NCI-H774 (cell line): ENCODE measurements around the gene CCDC107.

ENCODE experiments used
- DNase-seq: peaks from one replicate; lab custom pipeline; 2025; lab: John Stamatoyannopoulos, UW

The CCDC107 gene

DNA sequence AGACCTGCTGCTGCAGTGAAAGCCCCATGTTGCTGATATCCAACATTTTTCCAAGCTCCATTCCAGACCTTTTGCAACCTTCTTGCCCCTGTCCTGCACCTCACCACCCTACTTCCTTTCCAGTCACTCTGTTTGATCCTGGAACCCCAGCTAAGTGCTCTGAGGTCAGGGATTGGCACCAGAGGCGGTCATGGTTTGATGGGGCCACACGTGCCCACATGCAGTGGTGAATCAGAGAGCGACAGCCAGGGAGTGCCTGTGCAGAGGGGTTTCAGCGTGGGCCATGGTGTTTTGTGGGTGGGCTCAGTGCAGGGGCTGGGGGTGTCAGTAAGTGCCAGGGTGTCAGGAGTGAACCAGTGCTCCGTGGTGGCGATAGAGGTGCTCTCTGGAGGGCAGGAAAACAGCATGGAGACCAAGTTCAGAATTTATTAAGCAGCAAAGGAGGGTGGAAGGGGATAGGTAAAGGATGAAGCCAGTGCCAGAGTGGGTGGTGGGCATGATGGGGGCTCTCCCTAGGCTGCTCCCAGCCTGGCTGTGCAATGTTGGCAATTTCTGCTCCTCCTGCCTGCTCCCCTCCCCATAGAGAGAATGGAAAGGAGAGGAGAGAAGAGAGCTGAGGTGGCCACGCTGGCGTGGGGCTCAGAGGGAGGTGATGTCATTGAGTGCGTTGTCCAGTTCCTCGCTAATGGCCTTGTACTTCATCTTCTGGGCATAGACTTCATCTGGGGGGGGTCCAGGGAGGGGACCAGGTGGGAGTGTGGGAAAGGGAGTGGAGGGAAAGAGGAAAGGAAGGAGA lies 24.6 kb downstream of the CCDC107 start:
- DNase-seq = no peak

DNA sequence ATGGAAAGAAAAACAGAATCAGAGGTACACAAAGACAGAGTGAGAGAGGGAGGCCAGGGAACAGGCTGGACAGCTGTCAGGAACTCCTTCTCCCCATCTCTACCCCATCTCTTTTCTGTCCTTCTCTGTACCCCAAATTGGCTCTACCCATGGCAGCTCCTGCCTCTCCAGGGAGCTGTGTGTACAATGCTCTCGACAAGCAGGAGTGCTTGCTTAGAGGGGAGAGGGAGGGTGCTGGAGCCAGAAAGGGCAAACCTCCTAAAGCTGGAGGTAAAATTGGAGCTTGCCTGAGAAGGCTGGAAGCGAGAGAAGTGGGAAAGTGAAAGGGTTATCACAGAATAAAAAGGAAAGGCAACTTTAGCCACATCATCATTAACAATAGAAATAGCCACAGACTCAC lies 25.2 kb downstream of the CCDC107 start:
- DNase-seq = no peak

DNA sequence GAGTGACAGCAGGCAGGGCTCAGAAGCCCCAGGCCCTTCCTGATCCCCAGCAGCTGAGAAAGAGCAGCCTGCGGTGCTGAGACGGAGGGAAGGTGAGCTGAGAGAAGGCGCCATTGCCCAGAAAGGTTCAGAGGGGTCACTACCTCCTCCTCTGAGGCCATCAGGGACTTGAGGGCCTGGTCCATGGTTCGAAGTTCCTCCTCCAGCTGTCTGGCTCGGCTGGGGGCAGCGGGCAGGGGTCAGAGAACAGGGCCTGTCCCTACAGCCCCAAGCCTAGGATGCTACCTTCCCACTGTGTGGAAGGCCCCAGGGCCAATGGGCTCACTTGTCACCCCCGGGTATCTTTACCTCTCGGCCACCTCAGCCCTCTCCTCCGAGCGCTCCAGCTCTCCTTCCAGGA lies 26.8 kb downstream of the CCDC107 start:
- no peak for DNase-seq

DNA sequence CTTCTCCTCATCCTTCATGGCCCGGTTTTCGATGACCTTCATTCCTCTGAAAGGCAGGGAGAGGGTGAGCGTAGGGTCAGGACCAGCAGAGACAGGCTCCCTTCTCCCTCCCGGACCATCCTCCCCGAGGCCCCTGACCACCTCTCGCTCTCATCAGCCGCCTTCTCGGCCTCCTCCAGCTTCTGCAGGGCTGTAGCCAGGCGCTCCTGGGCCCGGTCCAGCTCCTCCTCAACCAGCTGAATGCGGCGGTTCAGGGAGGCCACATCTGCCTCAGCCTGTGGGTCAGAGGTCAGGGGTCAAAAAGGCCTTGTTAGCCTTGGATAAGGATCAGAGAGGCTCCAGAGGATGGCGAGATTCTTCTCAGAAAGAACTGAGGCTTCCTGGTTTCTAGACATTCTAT lies 27.4 kb downstream of the CCDC107 start:
- DNase-seq = no peak

DNA sequence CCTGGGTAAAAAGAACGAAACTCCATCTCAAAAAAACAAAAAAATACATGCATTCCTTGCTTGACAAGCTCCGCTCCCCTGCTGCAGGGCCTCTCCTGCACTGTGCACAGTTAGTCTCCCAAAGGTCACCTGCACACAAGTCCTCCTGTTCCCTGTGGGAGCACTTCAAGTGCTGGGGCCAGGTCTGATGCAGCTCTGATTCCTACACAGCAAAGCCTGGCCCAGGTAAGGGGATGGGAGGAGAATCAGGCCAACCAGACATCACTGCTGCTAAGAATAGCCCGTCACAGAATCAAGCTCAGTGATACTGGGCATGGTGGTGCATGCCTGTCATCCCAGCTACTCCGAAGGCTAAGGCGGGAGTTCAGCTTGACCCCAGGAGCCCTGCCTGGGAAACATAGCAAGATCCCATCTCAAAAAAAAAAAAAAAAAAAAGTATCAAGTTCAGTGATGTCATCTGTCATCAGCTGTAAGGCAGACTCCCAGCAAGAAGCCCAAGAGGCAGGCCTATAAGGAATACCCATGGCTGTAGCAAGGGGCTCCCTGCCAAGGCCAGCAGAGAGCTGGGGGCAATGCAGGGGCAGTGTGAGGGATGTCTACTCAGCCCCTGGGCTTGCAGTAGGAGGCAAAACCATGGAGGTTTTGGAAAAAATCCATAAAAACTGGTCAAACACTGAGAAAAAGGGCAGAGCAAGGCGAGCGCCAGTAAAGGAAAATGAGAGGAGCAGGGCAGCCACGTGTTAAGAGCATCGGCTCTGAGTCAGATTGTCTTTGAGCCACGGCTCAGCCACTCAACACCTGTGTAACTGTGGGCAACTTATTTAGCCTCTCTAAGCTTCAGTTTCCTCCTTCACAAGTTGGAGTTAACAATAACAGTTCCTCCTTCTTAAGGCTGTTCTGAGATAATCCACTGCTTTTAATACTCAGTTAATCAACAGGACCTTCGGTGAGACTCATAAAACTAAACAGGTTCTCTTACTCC lies 28.4 kb downstream of the CCDC107 start:
- DNase-seq = no peak

DNA sequence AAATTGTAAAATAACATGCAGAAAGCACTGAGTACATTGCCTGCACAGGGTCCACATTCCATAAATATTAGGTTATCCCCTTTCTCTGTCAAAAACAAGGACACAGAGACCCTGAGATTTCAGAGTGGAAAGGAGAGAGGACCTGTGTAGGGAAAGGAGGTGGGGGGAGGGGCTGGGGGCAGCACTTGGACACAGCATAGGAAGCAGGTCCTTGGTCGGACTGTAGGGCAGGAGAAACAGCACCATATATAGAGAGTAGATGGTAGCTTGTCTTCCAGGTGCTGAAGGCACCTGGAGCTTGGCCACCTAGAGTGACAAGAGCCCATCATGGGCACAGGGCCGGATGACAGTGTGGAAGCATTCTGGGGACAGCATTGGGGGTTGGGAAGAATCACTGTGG lies 29.2 kb downstream of the CCDC107 start:
- DNase-seq = no peak

DNA sequence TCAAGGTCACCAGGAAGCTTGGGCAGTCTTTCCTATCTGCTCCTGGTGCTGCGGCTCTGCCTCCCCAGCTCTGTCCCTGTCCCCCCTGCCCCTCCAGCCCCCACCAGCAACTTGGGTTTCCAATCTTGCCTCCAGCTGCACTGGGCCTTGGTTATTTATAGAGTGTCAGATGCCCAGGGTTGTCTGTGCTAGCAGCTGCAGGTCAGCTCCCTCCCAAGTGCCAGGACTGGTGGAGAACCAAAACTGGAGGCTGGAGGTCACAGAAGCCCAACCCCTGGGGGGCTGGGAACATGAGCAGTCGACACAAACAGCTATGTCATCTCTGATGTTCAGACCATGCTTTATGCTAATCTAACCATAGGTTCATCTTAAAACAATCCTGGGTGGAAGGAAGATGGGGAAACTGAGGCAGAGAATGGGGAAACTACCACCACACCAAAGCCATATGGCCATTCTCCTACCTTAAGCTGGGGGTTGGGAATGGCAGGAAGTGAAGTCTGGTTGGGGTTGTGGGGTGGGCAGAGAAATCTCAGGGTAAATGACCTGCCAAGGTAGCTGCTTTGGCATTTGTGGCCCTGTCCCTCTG lies 30.0 kb downstream of the CCDC107 start:
- DNase-seq = no peak

DNA sequence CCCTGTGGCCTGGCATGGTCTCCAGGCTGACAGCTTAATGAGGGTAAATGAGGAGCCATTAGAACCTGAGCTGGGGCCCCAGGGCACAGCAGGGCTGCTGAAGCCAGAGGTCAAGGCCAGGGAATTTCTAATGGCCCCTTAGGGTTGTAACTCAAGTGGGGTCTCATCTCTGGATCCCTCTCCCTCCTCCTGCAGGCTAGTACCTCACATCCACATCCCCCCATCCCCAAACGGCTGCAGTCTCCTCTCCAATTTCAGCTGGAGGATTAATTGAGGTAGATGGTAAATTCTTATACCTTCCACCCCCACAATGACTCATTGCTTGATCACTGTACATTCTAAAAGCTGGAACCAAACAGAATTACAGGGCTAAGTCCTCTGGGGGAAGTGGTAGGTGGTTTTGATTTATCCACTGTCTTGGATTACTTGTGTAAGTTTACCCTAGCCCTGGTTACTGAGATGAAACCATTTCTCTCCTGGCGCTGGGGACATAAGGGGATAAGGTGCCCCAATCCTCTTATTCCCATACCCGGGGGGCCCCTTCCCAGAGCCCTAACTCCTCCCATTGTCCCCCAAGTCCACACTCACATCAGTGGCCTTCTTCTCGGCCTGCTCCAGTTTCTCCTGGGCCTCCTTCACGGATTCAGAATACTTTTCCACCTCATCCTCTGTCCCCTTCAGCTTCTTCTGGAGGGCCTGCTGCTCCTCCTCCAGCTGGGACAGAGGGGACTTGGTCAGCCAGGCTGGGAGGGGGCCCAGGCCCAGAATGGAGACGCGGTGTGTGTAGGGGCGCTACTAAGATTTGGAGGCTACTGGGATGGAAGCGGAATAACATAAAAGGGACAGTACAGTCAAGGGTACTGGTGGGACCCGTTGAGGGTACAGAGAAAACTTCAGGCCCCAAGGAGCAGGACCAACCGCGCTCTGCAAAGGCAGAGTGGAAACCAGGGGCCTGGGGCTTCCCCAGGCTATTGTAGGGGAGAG lies 30.8 kb downstream of the CCDC107 start:
- DNase-seq = no peak

DNA sequence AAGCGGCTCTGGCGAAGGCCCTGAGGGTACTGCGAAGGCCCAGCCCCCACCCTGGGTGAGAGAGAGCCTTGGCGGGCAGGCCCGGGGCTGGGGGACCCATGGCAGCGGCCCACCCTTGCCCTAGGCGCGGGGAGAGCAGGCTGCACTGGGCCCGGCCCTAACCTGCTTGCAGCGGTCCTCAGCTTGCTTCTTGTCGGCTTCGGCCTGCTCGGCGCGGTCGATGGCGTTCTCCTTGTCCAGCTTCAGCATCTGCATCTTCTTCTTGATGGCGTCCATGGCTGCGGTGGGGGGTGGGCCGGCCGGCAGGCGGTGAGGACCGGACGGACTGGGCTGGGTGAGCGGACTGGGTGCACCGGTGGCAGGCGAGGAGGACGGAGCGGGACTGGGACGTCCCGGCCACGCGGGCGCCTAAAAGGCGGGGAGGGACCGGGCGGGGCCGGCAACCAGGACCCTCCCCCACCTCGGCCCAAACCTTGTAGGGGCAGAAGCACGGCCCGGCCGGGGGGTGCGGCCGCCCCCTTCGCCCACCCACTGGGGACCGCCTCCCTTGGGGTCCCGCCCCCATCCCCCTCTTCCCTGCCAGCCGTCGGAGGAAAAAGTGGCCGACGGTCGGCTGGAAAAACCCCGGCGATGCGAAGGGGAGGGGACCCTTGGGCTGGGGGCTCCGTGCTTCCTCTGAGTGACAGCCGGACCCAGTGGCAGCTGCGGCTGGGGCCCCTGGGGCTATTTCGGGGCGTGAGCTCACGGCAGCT lies 31.6 kb downstream of the CCDC107 start, which contains the start of gene TPM2:
TPM2 (minus strand) TSS at position 384 of the 752 bp plus-strand sequence; CDS start at position 276, 108 bp downstream.
- DNase-seq = no peak

DNA sequence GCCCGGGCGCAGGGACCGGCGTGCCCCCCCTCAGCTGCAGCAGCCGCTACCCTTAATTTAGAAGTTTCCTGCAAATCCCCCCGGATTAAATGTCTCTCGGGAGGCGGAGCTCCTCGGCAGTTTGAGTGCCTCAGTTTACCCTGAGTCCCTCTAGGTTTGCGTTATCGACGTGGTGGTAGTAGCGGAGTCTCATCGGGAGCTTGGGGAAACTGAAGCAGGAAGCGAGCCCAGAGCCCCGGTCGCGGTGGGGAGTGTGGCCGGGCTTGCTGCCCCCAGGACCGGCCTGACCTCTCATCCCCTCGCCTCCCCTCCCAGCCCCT lies 32.2 kb downstream of the CCDC107 start:
- DNase-seq = no peak

DNA sequence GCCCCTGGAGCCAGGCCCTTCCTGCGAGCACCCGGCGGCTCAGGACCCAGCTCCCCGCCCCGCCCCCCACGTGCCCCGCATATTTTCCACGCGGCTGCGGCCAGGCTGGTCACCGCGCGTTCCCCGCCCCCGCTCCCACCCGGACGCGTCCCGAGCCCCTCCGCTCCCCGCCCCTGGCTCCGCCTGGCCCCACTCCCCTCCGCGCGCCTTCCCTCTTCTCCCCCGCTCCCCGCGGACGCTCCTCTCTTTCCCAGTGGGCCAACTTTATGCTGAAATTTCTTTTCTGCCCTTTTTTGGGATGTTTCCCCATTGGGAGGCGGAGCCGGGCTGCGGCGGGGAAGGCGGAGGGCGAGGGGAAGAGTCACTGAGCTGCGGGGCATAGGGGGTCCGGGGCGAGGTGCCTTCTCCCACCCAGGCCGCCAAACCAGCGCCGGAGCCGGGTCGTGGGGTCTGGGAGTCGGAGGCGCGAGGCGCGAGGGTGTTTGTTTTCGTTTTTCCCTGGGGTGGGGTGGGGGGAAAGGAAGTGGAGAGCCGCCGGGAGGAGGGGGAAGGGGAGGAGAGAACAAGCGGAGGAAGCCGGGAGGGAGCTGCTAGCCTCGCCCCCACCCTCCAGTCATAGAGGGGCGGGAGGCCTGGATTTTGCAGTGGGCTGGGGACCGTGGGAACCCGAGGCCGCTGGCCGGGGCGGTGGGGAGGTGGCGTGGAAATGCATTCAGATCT lies 32.7 kb downstream of the CCDC107 start:
- peak; percentile 6 for DNase-seq

DNA sequence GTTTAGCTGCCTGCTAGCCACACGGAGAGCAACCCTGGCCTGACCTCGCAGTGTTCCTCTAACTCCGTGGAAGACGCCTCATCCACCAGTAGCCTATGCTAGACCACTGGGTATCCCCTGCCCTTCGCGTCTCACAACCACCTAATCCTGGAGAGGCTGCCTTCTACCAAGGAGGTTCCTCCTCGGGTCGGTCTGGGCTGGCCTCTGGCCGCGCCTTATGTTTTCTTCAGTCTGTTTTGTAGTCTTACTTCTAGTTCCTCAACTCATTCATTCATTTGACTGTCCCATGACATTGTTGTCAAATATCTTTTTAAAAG lies 33.2 kb downstream of the CCDC107 start:
- no peak for DNase-seq

DNA sequence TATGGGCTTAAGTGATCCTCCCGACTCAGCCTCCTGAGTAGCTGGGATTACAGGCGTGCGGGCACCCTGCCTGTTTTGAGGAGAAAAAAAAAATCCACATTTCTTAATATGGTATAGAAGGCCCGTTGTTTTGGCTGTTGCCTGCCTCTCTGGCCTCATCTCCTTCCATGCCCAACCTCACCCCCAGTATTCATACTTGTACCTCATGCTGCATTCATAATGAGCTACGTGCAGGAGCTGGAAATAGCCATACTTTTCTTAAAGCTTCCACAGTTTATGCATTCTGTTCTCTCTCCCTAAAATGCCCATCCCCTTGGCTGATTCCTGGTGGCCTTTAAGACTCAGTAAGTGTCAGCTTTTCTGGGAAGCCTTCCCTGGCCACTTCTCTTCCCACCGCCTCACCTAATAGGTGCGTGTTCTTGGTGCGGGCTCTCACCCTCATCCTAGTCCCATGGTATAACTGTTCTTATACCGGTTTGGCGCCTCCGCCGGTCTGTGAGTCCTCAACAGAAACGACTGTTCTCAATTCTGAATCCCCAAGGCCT lies 33.7 kb downstream of the CCDC107 start:
- no peak for DNase-seq

DNA sequence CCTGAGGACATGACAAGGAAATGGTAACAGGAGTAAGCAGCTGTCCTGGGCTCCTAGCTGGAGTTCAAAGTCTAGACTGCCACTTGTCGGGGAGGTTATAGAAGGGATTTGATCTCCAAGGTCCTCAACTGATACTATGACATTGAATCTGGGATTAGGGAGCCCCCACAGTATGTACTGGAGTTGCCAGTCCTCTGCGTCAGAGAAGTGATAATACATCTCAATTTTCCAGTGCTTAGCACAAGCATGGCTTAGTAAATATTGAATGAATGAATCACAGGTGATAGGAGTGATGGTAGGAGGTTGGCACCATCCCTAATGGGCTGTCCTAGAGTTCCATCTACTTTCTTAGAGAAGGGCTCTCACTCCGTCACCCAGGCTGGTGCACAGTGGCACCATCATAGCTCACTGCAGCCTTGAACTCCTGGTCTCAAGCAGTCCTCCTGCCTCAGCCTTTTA lies 37.9 kb downstream of the CCDC107 start:
- no peak for DNase-seq

DNA sequence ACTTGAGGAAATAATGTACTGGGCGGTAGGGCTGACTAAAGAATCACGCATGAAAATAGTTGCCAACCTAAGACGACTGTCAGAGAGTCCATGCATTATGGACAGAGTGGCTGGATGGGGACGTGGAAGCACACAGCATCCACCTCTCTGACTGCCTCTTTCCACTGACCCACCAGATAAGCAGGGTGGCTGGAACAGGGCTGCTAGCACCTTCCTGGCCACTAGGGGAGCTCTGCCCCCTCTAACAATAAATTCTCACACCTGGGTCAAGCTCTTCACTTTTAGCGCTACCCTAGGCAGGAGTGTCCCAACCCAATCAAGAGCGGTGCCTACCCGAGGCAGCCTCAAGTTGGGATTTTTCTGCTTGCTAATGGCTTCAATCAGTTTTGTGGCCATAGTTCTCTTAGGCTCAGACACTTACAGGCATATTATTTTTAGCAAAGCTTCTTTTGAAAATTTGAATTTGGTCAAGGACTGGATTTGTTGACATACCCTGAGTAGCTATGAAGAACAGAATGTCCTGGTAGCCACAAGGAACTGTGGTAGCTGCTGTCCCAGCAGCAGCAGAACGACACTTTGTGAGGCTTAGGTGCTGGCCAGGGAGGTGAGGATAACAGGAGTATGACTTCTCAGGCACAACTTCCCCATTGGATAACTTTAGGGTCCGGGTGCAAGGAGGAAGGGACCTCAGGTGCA lies 38.6 kb downstream of the CCDC107 start:
- peak; percentile 3 for DNase-seq

DNA sequence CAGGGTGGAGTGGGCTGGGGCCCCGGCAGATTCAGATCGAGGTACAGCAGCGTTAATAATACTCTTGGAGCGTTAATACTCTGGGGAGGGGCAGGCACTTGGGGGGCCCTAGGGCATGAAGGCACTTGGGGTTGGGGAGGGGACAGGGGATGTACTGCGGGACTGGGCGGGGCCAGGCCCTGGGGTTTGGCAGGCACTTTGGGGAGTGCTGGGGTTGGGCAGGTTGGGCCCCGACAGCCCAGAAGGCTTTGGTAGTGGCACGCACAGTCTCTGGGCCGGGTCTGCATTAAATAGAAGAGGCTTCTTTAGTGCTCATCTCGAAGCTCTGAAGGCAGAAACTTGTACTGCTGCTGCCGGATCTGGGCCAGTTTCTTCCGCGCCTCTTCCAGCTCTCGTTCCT lies 39.4 kb downstream of the CCDC107 start:
- DNase-seq = no peak

DNA sequence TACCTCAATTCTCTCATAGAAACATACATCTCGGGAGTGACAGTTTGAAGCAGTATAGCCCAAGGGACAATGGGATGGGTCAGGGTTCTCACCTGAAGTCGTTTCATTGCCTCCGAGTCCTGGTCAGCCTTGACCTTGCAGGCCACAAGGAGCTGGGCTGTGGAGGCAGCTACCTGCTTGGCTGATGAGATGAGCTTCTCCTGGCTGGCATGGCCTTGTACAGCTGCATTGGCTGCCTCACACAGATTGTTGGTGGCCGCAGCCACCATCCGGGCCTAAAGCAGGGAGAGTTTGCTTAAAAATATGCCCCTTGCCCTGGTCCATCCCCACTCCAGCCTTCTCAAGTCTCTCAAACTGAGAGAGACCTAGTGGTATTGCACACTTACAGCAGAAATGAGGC lies 40.1 kb downstream of the CCDC107 start:
- no peak for DNase-seq

DNA sequence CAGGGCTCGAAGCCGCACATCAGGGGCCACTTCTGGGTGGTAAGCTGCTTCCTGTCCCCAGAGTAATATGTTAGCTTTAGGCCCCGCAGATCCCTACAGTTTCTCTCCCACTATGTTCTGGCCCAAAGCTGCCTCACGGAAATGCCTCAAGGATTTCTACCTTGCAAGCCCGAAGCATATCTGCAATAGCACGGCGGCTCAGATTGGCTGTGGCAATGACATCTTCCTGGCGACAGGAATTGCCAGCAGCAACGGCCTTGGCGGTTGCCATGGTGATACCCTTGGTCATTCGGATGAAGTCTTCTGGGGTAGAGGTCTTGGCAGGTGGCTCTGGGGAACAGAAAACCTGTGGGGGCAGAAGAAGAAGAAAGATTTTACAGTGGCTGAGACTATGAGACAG lies 41.9 kb downstream of the CCDC107 start:
- no peak for DNase-seq

DNA sequence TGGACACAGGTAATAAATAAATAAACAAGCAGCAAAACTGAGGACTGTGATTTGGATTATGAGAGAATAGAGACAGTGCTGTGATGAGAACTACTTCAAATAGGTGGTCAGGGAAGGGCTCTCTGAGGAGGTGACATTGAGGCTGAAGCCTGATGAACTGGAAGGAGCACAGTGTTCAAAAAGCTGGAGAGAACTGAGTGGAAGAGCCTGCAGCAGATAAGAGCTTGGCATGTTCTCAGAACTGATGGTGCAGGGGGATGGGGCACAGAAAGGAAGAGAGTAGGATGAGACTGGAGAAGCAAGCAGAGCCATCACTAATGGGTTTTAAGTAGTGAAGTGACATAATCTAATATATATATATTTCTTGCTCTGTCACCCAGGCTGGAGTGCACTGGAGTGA lies 42.9 kb downstream of the CCDC107 start:
- DNase-seq = no peak
